Endothelial cell of umbilical vein (primary cell): Measurements from ENCODE around the gene PRSS53. TPM values are rescaled to one million over a fixed set of nuclear protein-coding genes. Genes with fewer than 3 reads are reported as not detected.
A peak's percentile ranks its signal among the peaks of the same experiment; 100 is the strongest.

ENCODE experiments used
- BruUV-seq: library from RNA; stranded (reverse); fragments of 400-500 nt; replicated peaks from 2 replicates; lab custom pipeline; 2021; lab: Mats Ljungman, UMichigan
- CTCF ChIA-PET: fragments of 300-600, 350-600 bp; sonication (Branson Sonifier 250); formaldehyde crosslinking; loops from one replicate; lab custom pipeline; 2021; ENCODE audit warnings: antibody characterized with exemption, inconsistent platforms; lab: Charles Lee
- POLR2A ChIA-PET: fragments of 300-600, 350-600 bp; sonication (Branson Sonifier 250); formaldehyde crosslinking; loops from one replicate; lab custom pipeline; 2021; ENCODE audit warnings: antibody characterized with exemption, inconsistent platforms; lab: Charles Lee
- DNase-seq: peaks from one replicate; pipeline ENCODE4 v3.0.0-alpha.2; 2011; ENCODE audit warnings: low read depth, low spot score
- FAIRE-seq: peaks from 2 replicates; lab custom pipeline; 2011; peaks lifted over from hg19 to GRCh38; lab: Jason Lieb, UNC
- H2AFZ ChIP-seq: 2 replicates; pipeline ENCODE4 v1.6.0; 2012; ENCODE audit warnings: low read depth, low read length, control low read depth, inconsistent platforms
- H3K27ac ChIP-seq: 2 replicates; pipeline ENCODE4 v1.5.1; 2011; ENCODE audit warnings: low read depth, mild to moderate bottlenecking, control low read depth, low read length, moderate library complexity; ENCODE audit not compliant: insufficient read depth
- H3K27me3 ChIP-seq, 2 experiments: 2 replicates each; pipeline versions ENCODE4 v1.6.0 to v1.6.1; 2011; ENCODE audit warnings: low read length in 2 of 2, mixed read lengths in 1 of 2; ENCODE audit not compliant: control insufficient read depth in 2 of 2, insufficient read depth in 2 of 2
- H3K36me3 ChIP-seq, 2 experiments: 2 replicates in 1 of 2; 3 replicates in 1 of 2; pipeline ENCODE4 v1.5.1; 2011; ENCODE audit warnings: low read length in 2 of 2, mild to moderate bottlenecking in 1 of 2, moderate library complexity in 1 of 2; ENCODE audit not compliant: control insufficient read depth in 2 of 2, insufficient read depth in 2 of 2; ENCODE audit errors: extremely low read depth in 1 of 2
- H3K4me1 ChIP-seq: 3 replicates; pipeline ENCODE4 v1.5.1; 2011; ENCODE audit warnings: mild to moderate bottlenecking, low read length; ENCODE audit not compliant: control insufficient read depth, insufficient read depth; ENCODE audit errors: extremely low read depth
- H3K4me2 ChIP-seq: 2 replicates; pipeline ENCODE4 v1.6.1; 2011; ENCODE audit warnings: low read length, control low read depth, mixed read lengths; ENCODE audit not compliant: insufficient read depth
- H3K4me3 ChIP-seq, 3 experiments: fragments of 200-600 bp in 1 of 3; sonication (generic), shearing (Covaris generic) in 1 of 3; replicated peaks in 1 of 3; 2 replicates each; pipeline ENCODE4 v1.5.1; 2011 to 2016; ENCODE audit warnings: control low read depth in 3 of 3, low read length in 3 of 3, mild to moderate bottlenecking in 2 of 3, inconsistent platforms in 1 of 3, low read depth in 1 of 3, moderate library complexity in 1 of 3; ENCODE audit not compliant: insufficient read depth in 1 of 3
- H3K79me2 ChIP-seq: 2 replicates; pipeline ENCODE4 v1.6.0; 2012; ENCODE audit warnings: low read length, inconsistent platforms; ENCODE audit not compliant: control insufficient read depth, insufficient read depth
- H3K9ac ChIP-seq: replicated peaks from 2 replicates; pipeline ENCODE3; 2011; ENCODE audit warnings: low read length, control low read depth; ENCODE audit not compliant: insufficient read depth; ENCODE audit errors: extremely low read depth
- H3K9me1 ChIP-seq: replicated peaks from 3 replicates; pipeline ENCODE4 v1.6.0; 2011; ENCODE audit warnings: mild to moderate bottlenecking, low read length; ENCODE audit not compliant: control insufficient read depth, insufficient read depth; ENCODE audit errors: extremely low read depth
- H3K9me3 ChIP-seq: replicated peaks from 2 replicates; pipeline ENCODE4 v1.5.1; 2012; ENCODE audit warnings: low read length, inconsistent platforms; ENCODE audit not compliant: control insufficient read depth, insufficient read depth
- H4K20me1 ChIP-seq: replicated peaks from 2 replicates; pipeline ENCODE3; 2011; ENCODE audit warnings: mild to moderate bottlenecking, low read length; ENCODE audit not compliant: control insufficient read depth, insufficient read depth; ENCODE audit errors: extremely low read depth
- CTCF ChIP-seq, 2 donors: IDR thresholded peaks; 1 replicate in 1 of 2; 2 replicates in 1 of 2; pipeline ENCODE4 v1.5.1; 2011; ENCODE audit warnings: low read length in 2 of 2, mild to moderate bottlenecking in 2 of 2, moderate library complexity in 2 of 2, control low read depth in 1 of 2, inconsistent platforms in 1 of 2, low read depth in 1 of 2; ENCODE audit not compliant: insufficient read depth in 1 of 2; ENCODE audit errors: extremely low read depth in 1 of 2
- EZH2 ChIP-seq: IDR thresholded peaks from 2 replicates; pipeline ENCODE4 v1.6.1; 2012; ENCODE audit warnings: borderline replicate concordance, low read depth, mild to moderate bottlenecking, moderate library complexity, low read length, inconsistent platforms; ENCODE audit not compliant: severe bottlenecking
- FOS ChIP-seq: IDR thresholded peaks from 2 replicates; pipeline ENCODE4 v1.6.1; 2011; ENCODE audit warnings: mild to moderate bottlenecking, low read length, moderate library complexity, borderline replicate concordance; ENCODE audit not compliant: insufficient read depth
- GATA2 ChIP-seq: IDR thresholded peaks from 2 replicates; pipeline ENCODE4 v1.7.0; 2011; ENCODE audit warnings: low read depth, mild to moderate bottlenecking, moderate library complexity, mixed read lengths, low read length; ENCODE audit not compliant: insufficient read length, insufficient read depth
- JUN ChIP-seq: IDR thresholded peaks from 2 replicates; pipeline ENCODE4 v1.6.1; 2011; ENCODE audit warnings: borderline replicate concordance, low read depth; ENCODE audit not compliant: insufficient read length, insufficient read depth
- MYC ChIP-seq: IDR thresholded peaks from one replicate; pipeline ENCODE4 v1.6.1; 2011; ENCODE audit warnings: mild to moderate bottlenecking, low read depth, low read length
- POLR2A ChIP-seq: IDR thresholded peaks from 2 replicates; pipeline ENCODE4 v1.6.1; 2012; ENCODE audit warnings: low read depth, mild to moderate bottlenecking, control low read depth, low read length
- POLR2AphosphoS5 ChIP-seq: IDR thresholded peaks from 2 replicates; pipeline ENCODE4 v1.6.1; 2012; ENCODE audit warnings: low read depth, mild to moderate bottlenecking, control low read depth, low read length, moderate library complexity; ENCODE audit not compliant: insufficient read depth
- dilution Hi-C: fragments of 300-500 bp; cut with MboI; formaldehyde crosslinking; loops from one replicate; pipeline ENCODE4 v1.15.0; 2019; ENCODE audit warnings: low sequenced_read_pairs; ENCODE audit not compliant: extremely low pct_ligation_motif_present
- intact Hi-C: fragments of 100-400 bp; cut with micrococcal nuclease; formaldehyde crosslinking; loops from one replicate; pipeline ENCODE4 v1.10.0; 2022
- polyA plus RNA-seq, 4 experiments: library from polyadenylated mRNA; depleted of rRNA in 3 of 4; stranded (reverse) in 3 of 4; unstranded in 1 of 4; fragments of >200 nt; gene quantifications; 2 replicates each; pipeline versions ENCODE4 v1.2.1 to v1.2.3, GENCODE V29; 2011 to 2012; ENCODE audit warnings: missing spikeins in 1 of 4
- total RNA-seq: library from RNA; stranded (reverse); gene quantifications from 2 replicates; pipeline ENCODE4 v1.2.3, GENCODE V29; 2021
- TF ChIP-seq, protein P1 (sequence below): IDR thresholded peaks from 2 replicates; pipeline ENCODE4 v1.6.1; 2011; ENCODE audit not compliant: insufficient read depth, insufficient read length

PRSS53 gene
- total and polyA plus RNA-seq, 2 donors (not counting 3 experiments of a cell fraction or from before 2014, with no cell fraction given), result 2.8 to 3.5 TPM

- ChIA-PET POLR2A (interaction anchor here (0.7 kb wide), 2 partner anchors 87 to 805 kb away, joined by 4 to 6 read pairs; no protein-coding TSS in a partner anchor), CTCF (no interaction called here)
- H2AFZ ChIP-seq, result no peak overlapping the region
- DNase-seq (no peak), FAIRE-seq (no peak)
- no peaks in the 10 kb centered on the region for H3K79me2 ChIP-seq
- H3K4me1 ChIP-seq, result peaks cover 2% of the 10 kb centered on the region
- no peak overlapping the region for H3K4me3 ChIP-seq
- no peaks in the 10 kb centered on the region for H3K9me1 ChIP-seq
- peaks cover 0 to 2% of the 10 kb centered on the region in 2 experiments for H3K36me3 ChIP-seq
- no peaks in the 10 kb centered on the region for H4K20me1 ChIP-seq
- no peak overlapping the region for H3K4me2 ChIP-seq
- no peaks in the 10 kb centered on the region for H3K27me3 ChIP-seq
- H3K9me3 ChIP-seq, result no peaks in the 10 kb centered on the region
- intact Hi-C loops, result no loop called here
- no peak for TF ChIP-seq GATA2
- TF ChIP-seq POLR2A, result no peak
- no peak for TF ChIP-seq FOS
- no peak for TF ChIP-seq CTCF (IDR thresholded peaks at IDR 0.05; ENCODE audit: extremely low read depth in 1 of 2, insufficient read depth in 1 of 2, low read depth in 1 of 2, low read length in 2 of 2)
- no peak overlapping the region for H3K9ac ChIP-seq
- dilution Hi-C loops, result no loop called here
- no peak overlapping the region for H3K27ac ChIP-seq
- no TSS peak for BruUV-seq
These were observed 33.1 kb downstream of the PRSS53 start for GRCh38 chr16:31055613-31056012.

DNA sequence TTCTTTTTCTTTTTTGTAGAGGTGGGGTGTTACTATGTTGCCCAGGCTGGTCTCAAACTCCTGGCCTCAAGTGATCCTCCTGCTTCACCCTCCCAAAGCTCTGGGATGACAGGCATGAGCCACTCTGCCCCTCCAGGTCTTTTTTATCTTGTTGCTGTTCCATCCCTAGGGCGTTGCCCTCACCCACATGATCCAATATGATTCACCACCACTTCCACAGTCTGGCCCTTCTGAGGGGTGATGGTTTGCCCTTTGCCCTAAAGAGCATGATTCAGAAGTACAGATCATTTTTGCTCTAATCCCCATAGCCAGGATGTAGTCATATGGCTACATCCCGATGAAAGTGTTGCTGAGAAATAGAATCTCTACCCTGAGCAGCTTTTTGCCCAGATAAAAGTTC, 36.6 kb downstream of the PRSS53 start:
- no peaks in the 10 kb centered on the region for H3K79me2 ChIP-seq
- ChIA-PET CTCF (no interaction called here), POLR2A (no interaction called here)
- BruUV-seq, result no TSS peak
- H3K9me3 ChIP-seq, result no peaks in the 10 kb centered on the region
- DNase-seq, result peak; percentile 37
- intact Hi-C loops, result no loop called here
- H3K9ac ChIP-seq, result no peak overlapping the region
- H4K20me1 ChIP-seq, result no peaks in the 10 kb centered on the region
- peaks cover 2% of the 10 kb centered on the region for H3K4me1 ChIP-seq
- TF ChIP-seq, protein P1, sequence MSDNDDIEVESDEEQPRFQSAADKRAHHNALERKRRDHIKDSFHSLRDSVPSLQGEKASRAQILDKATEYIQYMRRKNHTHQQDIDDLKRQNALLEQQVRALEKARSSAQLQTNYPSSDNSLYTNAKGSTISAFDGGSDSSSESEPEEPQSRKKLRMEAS, result no peak
- TF ChIP-seq MYC (no peak), JUN (peak; percentile 21), GATA2 (no peak), POLR2AphosphoS5 (no peak), EZH2 (no peak), CTCF (IDR thresholded peaks at IDR 0.05; ENCODE audit: extremely low read depth in 1 of 2, insufficient read depth in 1 of 2, low read depth in 1 of 2, low read length in 2 of 2) (no peak), FOS (peak; percentile 90), POLR2A (no peak)
- H3K4me2 ChIP-seq, result no peak overlapping the region
- H3K27me3 ChIP-seq, result no peaks in the 10 kb centered on the region
- no peaks in the 10 kb centered on the region for H3K36me3 ChIP-seq
- FAIRE-seq, result peak; percentile 56
- no peak overlapping the region for H2AFZ ChIP-seq
- H3K4me3 ChIP-seq, result no peak overlapping the region
- dilution Hi-C loops, result no loop called here
- H3K27ac ChIP-seq, result no peak overlapping the region
- no peaks in the 10 kb centered on the region for H3K9me1 ChIP-seq
